Nephron (organoid): Measurements from ENCODE around the gene LRRIQ4.

Experiments
- H3K27ac Mint-ChIP-seq, 3 experiments: 2 replicates each; pipeline ENCODE4 v1.8.0; 2020; ENCODE audit warnings: mixed read lengths in 3 of 3, mild to moderate bottlenecking in 2 of 3, moderate library complexity in 1 of 3
- H3K27me3 Mint-ChIP-seq: 2 replicates; pipeline ENCODE4 v1.8.0; 2021; ENCODE audit warnings: low read depth, mild to moderate bottlenecking, moderate library complexity, mixed read lengths
- H3K36me3 Mint-ChIP-seq: 2 replicates; pipeline ENCODE4 v1.8.0; 2020; ENCODE audit warnings: low read depth, mixed read lengths
- H3K4me1 Mint-ChIP-seq: 2 replicates; pipeline ENCODE4 v1.8.0; 2020; ENCODE audit warnings: mixed read lengths
- H3K4me3 Mint-ChIP-seq, 3 experiments: 2 replicates each; pipeline ENCODE4 v1.8.0; 2020; ENCODE audit warnings: mild to moderate bottlenecking in 3 of 3, mixed read lengths in 3 of 3, moderate library complexity in 2 of 3
- H3K9me3 Mint-ChIP-seq: 2 replicates; pipeline ENCODE4 v1.8.0; 2020; ENCODE audit warnings: mixed read lengths
- CTCF ChIP-seq, 3 experiments: fragments of 200-600 bp; sonication (generic); IDR thresholded peaks; one replicate each; pipeline ENCODE4 v1.5.0; 2021; ENCODE audit warnings: antibody characterized with exemption in 3 of 3; ENCODE audit not compliant: unreplicated experiment in 3 of 3

Gene LRRIQ4

GRCh38 chr3:169879013-169879557 is 66.4 kb downstream of the LRRIQ4 start:
- peaks cover 3% of the 10 kb centered on the region for H3K27me3 Mint-ChIP-seq
- H3K27ac Mint-ChIP-seq: no peak overlapping the region
- no peak for TF ChIP-seq CTCF (IDR thresholded peaks at IDR 0.05; ENCODE audit: unreplicated experiment in 3 of 3)

GRCh38 chr3:169879845-169880575 is 67.3 kb downstream of the LRRIQ4 start:
- H3K4me1 Mint-ChIP-seq: no peaks in the 10 kb centered on the region
- H3K9me3 Mint-ChIP-seq: no peaks in the 10 kb centered on the region
- H3K4me3 Mint-ChIP-seq: no peak overlapping the region
- TF ChIP-seq CTCF (IDR thresholded peaks at IDR 0.05; ENCODE audit: unreplicated experiment in 3 of 3): no peak
- peaks cover 3% of the 10 kb centered on the region for H3K27me3 Mint-ChIP-seq
- H3K27ac Mint-ChIP-seq: no peak overlapping the region
- H3K36me3 Mint-ChIP-seq: no peaks in the 10 kb centered on the region

More at GRCh38 chr3:169879013-169879557, 66.4 kb downstream of the LRRIQ4 start:
- Mint-ChIP-seq H3K9me3 (peaks cover 3% of the 10 kb centered on the region), H3K36me3 (no peaks in the 10 kb centered on the region), H3K4me3 (no peak overlapping the region), H3K4me1 (no peaks in the 10 kb centered on the region)

GRCh38 chr3:169880576-169881250 is 68.0 kb downstream of the LRRIQ4 start:
- no peaks in the 10 kb centered on the region for H3K4me1 Mint-ChIP-seq
- no peaks in the 10 kb centered on the region for H3K36me3 Mint-ChIP-seq
- H3K27me3 Mint-ChIP-seq: peaks cover 3% of the 10 kb centered on the region
- H3K27ac Mint-ChIP-seq: no peak overlapping the region
- H3K9me3 Mint-ChIP-seq: no peaks in the 10 kb centered on the region
- H3K4me3 Mint-ChIP-seq: no peak overlapping the region
- no peak for TF ChIP-seq CTCF (IDR thresholded peaks at IDR 0.05; ENCODE audit: unreplicated experiment in 3 of 3)

DNA sequence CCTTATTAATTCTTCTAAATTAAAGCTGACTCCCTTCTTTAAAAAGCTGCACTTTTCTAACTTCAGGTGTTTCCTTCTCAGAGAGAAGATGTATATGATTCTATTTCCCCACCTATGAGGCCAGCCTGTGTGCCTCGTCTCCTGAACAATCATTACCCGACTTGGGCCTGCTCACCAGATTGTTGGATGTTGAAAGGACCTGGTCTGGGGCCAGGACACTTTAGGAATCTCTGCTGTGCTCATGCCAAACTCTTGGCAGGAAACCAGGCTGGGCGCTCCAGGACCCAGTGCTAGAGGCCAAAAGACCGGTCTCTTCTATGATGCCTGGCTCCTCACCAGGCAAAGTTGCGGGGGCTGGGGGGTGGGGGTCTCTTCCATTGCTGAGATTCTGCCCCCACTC is 74.0 kb downstream of the LRRIQ4 start:
- Mint-ChIP-seq H3K27ac (peak overlapping the region in 2 of 3 experiments; percentile 59 to 67), H3K9me3 (no peaks in the 10 kb centered on the region), H3K27me3 (peaks cover 3% of the 10 kb centered on the region), H3K4me1 (no peaks in the 10 kb centered on the region), H3K36me3 (no peaks in the 10 kb centered on the region), H3K4me3 (no peak overlapping the region)
- no peak for TF ChIP-seq CTCF (IDR thresholded peaks at IDR 0.05; ENCODE audit: unreplicated experiment in 3 of 3)
